Suppressor macrophage treated with lipopolysaccharide for 1 hour (primary cell): Measurements from ENCODE around the gene CANX.

Experiments used
- DNase-seq, 3 donors: peaks; one replicate each; pipeline ENCODE4 v3.0.0-alpha.2; 2020 to 2022

CANX gene

DNA sequence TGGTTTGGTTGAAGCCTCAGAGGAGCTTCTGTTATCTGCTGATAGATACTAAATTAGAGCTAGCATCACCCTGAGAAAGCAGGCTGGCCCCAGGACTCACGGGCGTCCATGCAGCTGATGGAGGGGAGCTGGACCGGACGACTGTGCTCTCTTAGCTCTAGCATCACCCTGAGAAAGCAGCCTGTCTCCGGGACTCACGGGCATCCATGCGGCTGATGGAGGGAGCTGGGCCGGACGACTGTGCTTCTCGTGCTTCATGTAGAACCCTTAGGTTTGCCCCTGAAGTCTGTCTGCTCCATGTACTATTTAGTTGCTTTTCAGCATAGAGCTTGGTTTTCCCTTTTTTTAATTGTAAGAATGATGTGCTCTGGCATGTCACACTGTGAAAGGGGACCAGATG, 78.7 kb downstream of the CANX start:
- no peak for DNase-seq

DNA sequence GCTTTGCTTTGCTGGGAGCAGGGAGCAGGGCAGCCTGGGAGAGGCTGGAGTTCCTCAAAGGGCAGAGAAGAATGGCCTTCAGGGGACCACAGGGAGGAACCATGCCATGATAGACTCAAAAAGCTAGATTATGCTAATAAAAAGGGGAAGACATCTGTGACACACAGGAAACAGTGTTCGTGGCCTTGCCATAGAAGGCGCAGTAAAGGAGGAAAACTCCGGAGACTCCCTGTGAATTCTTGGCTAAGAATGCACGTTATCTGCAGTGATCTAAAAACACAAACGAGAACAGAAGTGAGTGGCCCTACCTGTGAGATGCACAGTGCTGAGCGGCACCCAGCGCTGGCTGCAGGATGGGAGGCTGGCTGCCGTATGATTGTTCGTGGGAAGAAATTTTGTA, 79.1 kb downstream of the CANX start:
- peak; percentile 71 to 83 (median 80) for DNase-seq

GRCh38 chr5:179778591-179778990, 79.8 kb downstream of the CANX start:
- DNase-seq: no peak

GRCh38 chr5:179779826-179780225, 81.1 kb downstream of the CANX start:
- no peak for DNase-seq

DNA sequence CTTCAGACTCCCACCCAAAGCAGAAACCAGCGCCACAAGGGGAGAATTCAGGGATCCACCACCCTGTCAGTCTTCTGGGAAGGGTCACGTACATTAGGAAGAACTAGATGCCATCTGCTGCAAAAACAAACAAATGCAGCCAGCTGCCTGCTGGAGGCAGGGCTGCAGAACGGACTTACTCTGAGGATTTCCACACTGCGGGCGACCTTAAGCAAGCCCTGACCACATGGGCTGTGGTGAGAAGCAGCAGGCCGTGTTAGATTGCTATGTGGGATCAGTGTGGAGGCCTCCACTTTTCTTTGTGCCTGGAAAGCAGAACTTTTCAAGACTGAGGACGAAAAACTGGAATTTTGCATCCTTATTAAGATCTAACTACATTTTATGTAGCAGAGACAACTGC, 81.6 kb downstream of the CANX start:
- DNase-seq: peak; percentile 73 to 78 (median 75)
